Thyroid gland (tissue), 4 donors: ENCODE results near the gene OSBPL3. TPM values are rescaled to one million over a fixed set of nuclear protein-coding genes. Genes with fewer than 3 reads are reported as not detected.

Experiments used
- DNase-seq, 2 donors: peaks; one replicate each; pipeline ENCODE4 v3.0.0-alpha.2; 2019
- H3K27ac ChIP-seq, 3 donors: fragments of 200-600 bp; sonication (generic); 1 replicate in 2 of 3; 2 replicates in 1 of 3; pipeline ENCODE4 v1.5.1; 2016 to 2019; ENCODE audit warnings: mild to moderate bottlenecking in 1 of 3, moderate library complexity in 1 of 3
- H3K27me3 ChIP-seq: fragments of 200-600 bp; sonication (generic); one replicate; pipeline ENCODE4 v1.5.1; 2019
- H3K36me3 ChIP-seq, 2 donors: fragments of 200-600 bp; sonication (generic); one replicate each; pipeline ENCODE4 v1.5.1; 2016 to 2019
- H3K4me1 ChIP-seq, 2 donors: fragments of 200-600 bp; sonication (generic); one replicate each; pipeline ENCODE4 v1.5.1; 2017 to 2019
- H3K4me3 ChIP-seq, 3 donors: fragments of 200-600 bp; sonication (generic); replicated peaks in 1 of 3; 1 replicate in 2 of 3; 2 replicates in 1 of 3; pipeline ENCODE4 v1.5.1; 2016; ENCODE audit warnings: mild to moderate bottlenecking in 1 of 3
- H3K9me3 ChIP-seq: fragments of 200-600 bp; sonication (generic); one replicate; pipeline ENCODE4 v1.5.1; 2017
- POLR2A ChIP-seq, 2 donors: fragments of 450-650 bp; IDR thresholded peaks; one replicate each; pipeline ENCODE4 v1.6.1; 2017; ENCODE audit warnings: antibody characterized with exemption in 2 of 2, mild to moderate bottlenecking in 2 of 2, moderate library complexity in 1 of 2
- WGBS, 2 donors: methylation state at CpG; one replicate each; pipeline ENCODE4 v1.1.5; 2017; 5-methylcytosine and 5-hydroxymethylcytosine counted together
- intact Hi-C: fragments of 100-400 bp; cut with DNase I; formaldehyde crosslinking; loops from one replicate; pipeline ENCODE4 v1.15.1; 2023
- total RNA-seq, 4 donors: library from RNA; depleted of rRNA; stranded (reverse); fragments of >200 nt; gene quantifications; one replicate each; pipeline ENCODE4 v1.2.3, GENCODE V29; 2016
- TF ChIP-seq, protein P1 (sequence below), 6 experiments: fragments of 200-600 bp in 3 of 6; fragments of 450-650 bp in 3 of 6; sonication (generic) in 3 of 6; IDR thresholded peaks; one replicate each; pipeline ENCODE4 v1.5.1; 2016 to 2019; ENCODE audit warnings: antibody characterized with exemption in 6 of 6, mild to moderate bottlenecking in 2 of 6, inconsistent platforms in 1 of 6, moderate library complexity in 1 of 6

OSBPL3 gene
- total RNA-seq, 4 donors from 2014 or later = 22.1 to 41.7 (median 34.3) TPM

DNA sequence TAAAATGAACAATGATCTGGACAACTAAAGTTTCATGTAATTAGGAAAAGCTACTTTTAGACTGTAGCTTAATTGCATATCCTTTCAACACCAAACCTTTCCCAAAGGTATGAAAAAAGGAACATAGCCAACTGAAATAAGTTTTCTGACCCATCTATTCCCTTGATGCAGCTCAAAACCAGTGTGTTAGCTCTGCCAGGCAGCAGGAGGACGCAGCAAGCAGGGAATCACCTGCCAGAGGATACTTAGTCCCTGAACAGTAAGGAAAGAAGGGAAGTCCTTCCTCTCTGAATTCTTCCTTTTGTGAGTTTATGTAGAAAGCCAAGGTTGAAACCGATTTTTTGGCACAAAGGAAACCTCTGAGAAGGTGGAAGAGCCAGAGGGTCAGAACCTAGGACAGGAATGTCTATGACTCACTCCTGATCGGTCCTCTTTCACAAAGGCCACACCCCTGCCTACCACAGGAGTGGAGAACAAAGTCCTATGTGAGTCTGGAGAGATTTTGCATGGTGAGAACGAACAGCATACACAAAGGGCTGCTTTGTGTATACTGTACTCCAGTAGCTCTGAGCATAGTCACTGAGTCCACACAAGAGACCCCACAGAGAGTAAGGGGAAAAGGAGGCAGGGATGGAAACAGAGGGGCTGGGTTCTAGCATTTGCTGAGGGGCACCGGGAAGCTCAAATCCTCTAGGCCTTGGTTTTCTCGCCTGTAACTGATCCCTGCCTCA, 153.9 kb downstream of the OSBPL3 start:
- peak; percentile 44 to 51 for DNase-seq
- intact Hi-C loops = loop anchor here (5.0 kb wide), 1 partner anchor 156 kb away; the partner anchor contains the start of gene OSBPL3
- 55 to 75% methylated on average over 6 of the region's 6 CpGs for WGBS, 2 donors
- H3K27ac ChIP-seq = peak overlapping the region in 1 of 3 donors; percentile 51
- no peak overlapping the region for H3K4me3 ChIP-seq
- H3K36me3 ChIP-seq = peaks cover 0 to 5% of the 10 kb centered on the region in 2 donors
- H3K9me3 ChIP-seq = no peaks in the 10 kb centered on the region
- peaks cover 0 to 12% of the 10 kb centered on the region in 2 donors for H3K4me1 ChIP-seq
- TF ChIP-seq POLR2A (IDR thresholded peaks at IDR 0.05) = no peak
- TF ChIP-seq, protein P1, sequence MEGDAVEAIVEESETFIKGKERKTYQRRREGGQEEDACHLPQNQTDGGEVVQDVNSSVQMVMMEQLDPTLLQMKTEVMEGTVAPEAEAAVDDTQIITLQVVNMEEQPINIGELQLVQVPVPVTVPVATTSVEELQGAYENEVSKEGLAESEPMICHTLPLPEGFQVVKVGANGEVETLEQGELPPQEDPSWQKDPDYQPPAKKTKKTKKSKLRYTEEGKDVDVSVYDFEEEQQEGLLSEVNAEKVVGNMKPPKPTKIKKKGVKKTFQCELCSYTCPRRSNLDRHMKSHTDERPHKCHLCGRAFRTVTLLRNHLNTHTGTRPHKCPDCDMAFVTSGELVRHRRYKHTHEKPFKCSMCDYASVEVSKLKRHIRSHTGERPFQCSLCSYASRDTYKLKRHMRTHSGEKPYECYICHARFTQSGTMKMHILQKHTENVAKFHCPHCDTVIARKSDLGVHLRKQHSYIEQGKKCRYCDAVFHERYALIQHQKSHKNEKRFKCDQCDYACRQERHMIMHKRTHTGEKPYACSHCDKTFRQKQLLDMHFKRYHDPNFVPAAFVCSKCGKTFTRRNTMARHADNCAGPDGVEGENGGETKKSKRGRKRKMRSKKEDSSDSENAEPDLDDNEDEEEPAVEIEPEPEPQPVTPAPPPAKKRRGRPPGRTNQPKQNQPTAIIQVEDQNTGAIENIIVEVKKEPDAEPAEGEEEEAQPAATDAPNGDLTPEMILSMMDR (IDR thresholded peaks at IDR 0.05) = no peak
- H3K27me3 ChIP-seq = no peaks in the 10 kb centered on the region

DNA sequence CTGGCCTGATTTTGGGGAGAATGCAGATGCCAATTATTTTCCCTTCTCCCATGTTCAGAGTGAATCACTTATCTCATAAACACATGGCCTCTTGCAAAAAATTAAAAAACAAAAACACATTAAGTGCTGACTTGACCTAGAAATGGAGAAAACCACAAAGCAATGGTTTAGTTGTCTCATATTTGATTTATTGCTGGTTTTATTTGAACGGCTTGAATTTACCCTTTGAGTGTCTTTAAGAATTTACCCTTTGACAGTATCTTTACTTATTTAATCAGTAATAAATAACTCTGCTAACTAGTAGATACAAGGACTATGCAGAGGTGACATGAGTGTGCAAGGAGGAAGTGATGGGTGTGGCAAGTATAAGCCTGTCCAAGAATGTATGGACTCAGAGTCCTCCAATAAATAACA, 154.6 kb downstream of the OSBPL3 start:
- H3K27ac ChIP-seq = no peak overlapping the region
- intact Hi-C loops = loop anchor here (5.0 kb wide), 1 partner anchor 157 kb away; the partner anchor contains the start of gene OSBPL3
- 65 to 75% methylated on average over 1 of the region's 1 CpG for WGBS, 2 donors

DNA sequence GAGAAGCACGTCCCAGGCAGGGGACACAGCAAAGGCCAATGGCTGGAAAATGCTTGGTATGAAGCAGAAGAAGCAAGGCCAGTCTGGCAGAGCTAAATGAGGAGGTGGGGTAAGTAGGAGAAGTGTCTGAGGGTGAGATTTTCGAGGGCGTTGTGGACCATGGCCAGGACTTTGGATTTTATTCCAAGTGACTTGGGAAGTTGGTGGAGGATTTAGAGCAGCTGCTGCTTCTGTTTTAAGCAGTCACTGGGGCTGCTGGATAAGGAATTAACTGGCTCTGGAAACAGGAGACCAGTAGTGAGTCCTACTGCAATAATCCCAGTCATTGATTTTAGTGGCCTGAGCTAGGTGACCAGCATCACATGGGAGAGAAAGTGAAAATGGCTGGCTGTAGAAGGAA, 155.1 kb downstream of the OSBPL3 start:
- Histone ChIP-seq H3K27ac (no peak overlapping the region), H3K4me1 (peaks cover 0 to 22% of the 10 kb centered on the region in 2 donors), H3K4me3 (no peak overlapping the region), H3K27me3 (no peaks in the 10 kb centered on the region), H3K36me3 (no peaks in the 10 kb centered on the region), H3K9me3 (no peaks in the 10 kb centered on the region)
- WGBS, 2 donors = 78 to 82% methylated on average over 3 of the region's 3 CpGs
- TF ChIP-seq, protein P1 (IDR thresholded peaks at IDR 0.05) = no peak
- no peak for TF ChIP-seq POLR2A (IDR thresholded peaks at IDR 0.05)
- intact Hi-C loops = loop anchor here (5.0 kb wide), 1 partner anchor 157 kb away; the partner anchor contains the start of gene OSBPL3
- DNase-seq = no peak

More for the DNA sequence above, 154.6 kb downstream of the OSBPL3 start:
- Histone ChIP-seq H3K9me3 (no peaks in the 10 kb centered on the region), H3K4me3 (no peak overlapping the region), H3K27me3 (no peaks in the 10 kb centered on the region), H3K4me1 (peaks cover 0 to 19% of the 10 kb centered on the region in 2 donors), H3K36me3 (peaks cover 0 to 2% of the 10 kb centered on the region in 2 donors)
- DNase-seq = no peak
- TF ChIP-seq, protein P1 (IDR thresholded peaks at IDR 0.05) = no peak
- TF ChIP-seq POLR2A (IDR thresholded peaks at IDR 0.05) = no peak

DNA sequence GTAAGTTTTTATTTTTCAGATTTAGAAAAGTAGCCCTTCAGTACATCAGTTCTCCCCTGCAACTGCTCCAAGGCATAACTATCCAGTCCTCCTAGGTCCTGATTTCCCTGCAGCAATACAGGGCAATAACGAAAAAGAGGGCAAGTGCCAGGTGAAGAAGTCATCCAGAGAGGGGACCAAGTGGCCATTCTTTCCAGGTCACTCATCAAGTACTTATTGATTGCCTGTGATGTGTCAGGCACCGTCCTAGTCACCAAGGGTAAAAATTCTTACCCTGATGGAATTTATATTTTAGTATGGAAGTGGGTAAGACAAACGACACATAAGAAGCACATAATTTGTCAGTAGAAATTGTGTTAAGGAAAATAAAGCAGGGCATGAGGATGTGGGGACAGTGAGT, 155.6 kb downstream of the OSBPL3 start:
- Histone ChIP-seq H3K27me3 (no peaks in the 10 kb centered on the region), H3K36me3 (no peaks in the 10 kb centered on the region), H3K9me3 (no peaks in the 10 kb centered on the region), H3K4me1 (peaks cover 0 to 22% of the 10 kb centered on the region in 2 donors), H3K4me3 (no peak overlapping the region), H3K27ac (no peak overlapping the region)
- WGBS, 2 donors = 90 to 91% methylated on average over 3 of the region's 3 CpGs
- DNase-seq = no peak
- intact Hi-C loops = no loop called here
- no peak for TF ChIP-seq POLR2A (IDR thresholded peaks at IDR 0.05)
- TF ChIP-seq, protein P1 (IDR thresholded peaks at IDR 0.05) = no peak

DNA sequence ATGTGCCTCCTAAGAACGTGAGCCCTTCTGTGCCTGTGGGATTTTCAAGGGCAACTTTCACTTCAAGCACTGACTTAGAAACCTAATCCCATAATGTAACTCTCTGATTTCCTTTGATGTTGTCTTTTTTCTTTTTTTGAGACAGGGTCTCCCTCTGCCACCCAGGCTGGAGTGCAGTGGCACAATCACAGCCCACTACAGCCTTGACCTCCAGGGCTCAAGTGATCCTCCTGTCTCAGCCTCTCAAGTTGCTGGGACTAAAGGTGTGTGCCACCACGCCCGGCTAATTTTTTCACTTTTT, 158.3 kb downstream of the OSBPL3 start:
- no peak for DNase-seq
- Histone ChIP-seq H3K27ac (peak overlapping the region in 1 of 3 donors; percentile 71), H3K4me1 (peaks cover 0 to 22% of the 10 kb centered on the region in 2 donors), H3K4me3 (no peak overlapping the region), H3K36me3 (no peaks in the 10 kb centered on the region), H3K9me3 (no peaks in the 10 kb centered on the region), H3K27me3 (no peaks in the 10 kb centered on the region)
- intact Hi-C loops = no loop called here
- no peak for TF ChIP-seq POLR2A (IDR thresholded peaks at IDR 0.05)
- TF ChIP-seq, protein P1 (IDR thresholded peaks at IDR 0.05) = no peak
- 91 to 92% methylated on average over 3 of the region's 3 CpGs for WGBS, 2 donors
